Liver (tissue), 9 donors: Measurements from ENCODE around the gene AVPR1B. TPM values are rescaled to one million over a fixed set of nuclear protein-coding genes. Genes with fewer than 3 reads are reported as not detected.

Experiments used
- DNase-seq: peaks from one replicate; pipeline ENCODE4 v3.0.0-alpha.2; 2017; ENCODE audit warnings: low spot score
- H3K27ac ChIP-seq, 2 donors: one replicate each; pipeline ENCODE4 v1.7.0; 2013; ENCODE audit warnings: inconsistent platforms in 2 of 2, low read length in 2 of 2, control low read depth in 1 of 2, low read depth in 1 of 2, mild to moderate bottlenecking in 1 of 2
- H3K27me3 ChIP-seq, 4 donors: one replicate each; pipeline versions ENCODE4 v1.6.1 to v1.7.0; 2013; ENCODE audit warnings: low read length in 3 of 4, inconsistent platforms in 1 of 4, mild to moderate bottlenecking in 1 of 4, moderate library complexity in 1 of 4; ENCODE audit not compliant: control insufficient read depth in 4 of 4, insufficient read depth in 4 of 4
- H3K36me3 ChIP-seq, 4 donors: one replicate each; pipeline versions ENCODE4 v1.6.1 to v1.7.0; 2013; ENCODE audit warnings: low read length in 3 of 4, mild to moderate bottlenecking in 3 of 4, low read depth in 1 of 4, moderate library complexity in 1 of 4; ENCODE audit not compliant: control insufficient read depth in 4 of 4, insufficient read depth in 3 of 4
- H3K4me1 ChIP-seq, 4 donors: one replicate each; pipeline versions ENCODE4 v1.6.1 to v1.7.0; 2013; ENCODE audit warnings: low read length in 3 of 4, mild to moderate bottlenecking in 3 of 4, moderate library complexity in 1 of 4; ENCODE audit not compliant: control insufficient read depth in 4 of 4, insufficient read depth in 4 of 4
- H3K4me3 ChIP-seq, 3 donors: one replicate each; pipeline versions ENCODE4 v1.6.1 to v1.7.0; 2013; ENCODE audit warnings: low read length in 3 of 3, control low read depth in 1 of 3, low read depth in 1 of 3, mild to moderate bottlenecking in 1 of 3
- H3K9ac ChIP-seq, 2 donors: one replicate each; pipeline ENCODE4 v1.7.0; 2013; ENCODE audit warnings: low read length in 2 of 2, mild to moderate bottlenecking in 2 of 2, moderate library complexity in 2 of 2, control low read depth in 1 of 2, low read depth in 1 of 2
- H3K9me3 ChIP-seq, 4 donors: one replicate each; pipeline versions ENCODE4 v1.6.1 to v1.7.0; 2013; ENCODE audit warnings: low read length in 3 of 4; ENCODE audit not compliant: control insufficient read depth in 4 of 4
- EGR1 ChIP-seq, 2 donors: IDR thresholded peaks; 2 replicates each; pipeline ENCODE4 v1.6.1; 2016 to 2018; ENCODE audit warnings: antibody characterized with exemption in 2 of 2, low read depth in 2 of 2
- FOXA2 ChIP-seq: IDR thresholded peaks from 2 replicates; pipeline ENCODE4 v1.6.1; 2016; ENCODE audit warnings: antibody characterized with exemption
- GABPA ChIP-seq, 2 donors: IDR thresholded peaks in 1 of 2; conservative IDR thresholded peaks in 1 of 2; 2 replicates each; pipeline ENCODE4 v1.6.1; 2016; ENCODE audit warnings: antibody characterized with exemption in 2 of 2, mild to moderate bottlenecking in 1 of 2, moderate library complexity in 1 of 2
- HNF4A ChIP-seq, 2 donors: conservative IDR thresholded peaks; 2 replicates each; pipeline ENCODE4 v1.6.1; 2016; ENCODE audit warnings: antibody characterized with exemption in 2 of 2, mild to moderate bottlenecking in 2 of 2
- HNF4G ChIP-seq: IDR thresholded peaks from 2 replicates; pipeline ENCODE4 v1.6.1; 2016; ENCODE audit warnings: antibody characterized with exemption
- NR2F2 ChIP-seq: IDR thresholded peaks from 2 replicates; pipeline ENCODE4 v1.6.1; 2016; ENCODE audit warnings: antibody characterized with exemption
- RAD21 ChIP-seq, 2 donors: IDR thresholded peaks; 2 replicates each; pipeline ENCODE4 v1.6.1; 2016; ENCODE audit warnings: antibody characterized with exemption in 2 of 2, mild to moderate bottlenecking in 2 of 2
- SP1 ChIP-seq: IDR thresholded peaks from 2 replicates; pipeline ENCODE4 v1.6.1; 2018; ENCODE audit warnings: antibody characterized with exemption, mild to moderate bottlenecking
- TAF1 ChIP-seq: conservative IDR thresholded peaks from 2 replicates; pipeline ENCODE4 v1.6.1; 2016; ENCODE audit warnings: antibody characterized with exemption, mild to moderate bottlenecking
- YY1 ChIP-seq: IDR thresholded peaks from 2 replicates; pipeline ENCODE4 v1.6.1; 2016; ENCODE audit warnings: antibody characterized with exemption, mild to moderate bottlenecking
- WGBS: extraction: QIAGEN DNeasy Blood & Tissue Kit; methylation state at CpG from one replicate; pipeline ENCODE4 v1.1.7; 2013; 5-methylcytosine and 5-hydroxymethylcytosine counted together
- polyA plus RNA-seq, 2 donors: library from polyadenylated mRNA; stranded (reverse) in 1 of 2; unstranded in 1 of 2; fragments of 200-250 nt in 1 of 2; fragments of >200 nt in 1 of 2; fragmentation: Nextera tagmentation in 1 of 2; extraction: Ambion mirVana in 1 of 2; gene quantifications; one replicate each; pipeline versions ENCODE4 v1.2.1 to v1.2.3, GENCODE V29; 2013 to 2015
- total RNA-seq, 2 donors: library from RNA; depleted of rRNA; stranded (reverse); fragments of >200 nt; gene quantifications; one replicate each; pipeline ENCODE4 v1.2.3, GENCODE V29; 2014
- TF ChIP-seq, protein P1 (sequence below): fragments of 150-350 bp; IDR thresholded peaks from 2 replicates; pipeline ENCODE4 v1.5.1; 2017; ENCODE audit warnings: improper control_type of control experiment, low read depth, low read length; ENCODE audit not compliant: missing input control
- TF ChIP-seq, protein P2 (sequence below): IDR thresholded peaks from 2 replicates; pipeline ENCODE4 v1.6.1; 2016; ENCODE audit warnings: antibody characterized with exemption
- TF ChIP-seq, protein P3 (sequence below): IDR thresholded peaks from 2 replicates; pipeline ENCODE4 v1.6.1; 2016; ENCODE audit warnings: antibody characterized with exemption
- TF ChIP-seq, protein P4 (sequence below): IDR thresholded peaks from 2 replicates; pipeline ENCODE4 v1.6.1; 2016; ENCODE audit warnings: antibody characterized with exemption, mild to moderate bottlenecking
- donor health status: healthy.
- donor health status: healthy.
- donor health status: healthy.
- donor health status: healthy.
- donor health status: healthy.

AVPR1B gene
- total and polyA plus RNA-seq, 4 donors, result not detected

DNA sequence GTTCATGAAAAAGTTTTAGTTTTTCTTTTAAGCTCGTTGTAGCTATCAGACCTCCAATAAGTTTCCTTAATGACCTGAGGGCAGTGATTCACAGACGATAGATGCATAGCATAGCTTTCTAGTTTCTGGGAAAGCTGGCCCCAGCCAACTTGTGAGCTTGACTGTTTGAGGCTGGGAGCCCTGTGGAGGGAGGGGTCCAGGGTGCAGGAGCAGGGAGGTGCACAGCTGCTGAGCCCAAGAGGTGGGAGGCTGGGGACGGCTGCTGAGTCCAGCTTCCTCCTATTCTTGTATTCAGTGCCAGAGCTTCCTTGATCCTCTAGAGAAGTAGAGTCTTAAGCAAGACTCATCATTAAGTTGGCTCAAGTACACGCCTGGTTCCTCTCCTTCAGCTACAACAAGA lies 11.0 kb upstream of the AVPR1B start:
- no peak for DNase-seq
- Histone ChIP-seq H3K36me3 (no peaks in the 10 kb centered on the region), H3K4me3 (no peak overlapping the region), H3K27ac (no peak overlapping the region), H3K4me1 (no peaks in the 10 kb centered on the region), H3K9ac (no peak overlapping the region), H3K27me3 (no peaks in the 10 kb centered on the region), H3K9me3 (no peaks in the 10 kb centered on the region)
- TF ChIP-seq, protein P1, sequence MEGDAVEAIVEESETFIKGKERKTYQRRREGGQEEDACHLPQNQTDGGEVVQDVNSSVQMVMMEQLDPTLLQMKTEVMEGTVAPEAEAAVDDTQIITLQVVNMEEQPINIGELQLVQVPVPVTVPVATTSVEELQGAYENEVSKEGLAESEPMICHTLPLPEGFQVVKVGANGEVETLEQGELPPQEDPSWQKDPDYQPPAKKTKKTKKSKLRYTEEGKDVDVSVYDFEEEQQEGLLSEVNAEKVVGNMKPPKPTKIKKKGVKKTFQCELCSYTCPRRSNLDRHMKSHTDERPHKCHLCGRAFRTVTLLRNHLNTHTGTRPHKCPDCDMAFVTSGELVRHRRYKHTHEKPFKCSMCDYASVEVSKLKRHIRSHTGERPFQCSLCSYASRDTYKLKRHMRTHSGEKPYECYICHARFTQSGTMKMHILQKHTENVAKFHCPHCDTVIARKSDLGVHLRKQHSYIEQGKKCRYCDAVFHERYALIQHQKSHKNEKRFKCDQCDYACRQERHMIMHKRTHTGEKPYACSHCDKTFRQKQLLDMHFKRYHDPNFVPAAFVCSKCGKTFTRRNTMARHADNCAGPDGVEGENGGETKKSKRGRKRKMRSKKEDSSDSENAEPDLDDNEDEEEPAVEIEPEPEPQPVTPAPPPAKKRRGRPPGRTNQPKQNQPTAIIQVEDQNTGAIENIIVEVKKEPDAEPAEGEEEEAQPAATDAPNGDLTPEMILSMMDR, result no peak
- 64% methylated on average over 4 of the region's 4 CpGs for WGBS

DNA sequence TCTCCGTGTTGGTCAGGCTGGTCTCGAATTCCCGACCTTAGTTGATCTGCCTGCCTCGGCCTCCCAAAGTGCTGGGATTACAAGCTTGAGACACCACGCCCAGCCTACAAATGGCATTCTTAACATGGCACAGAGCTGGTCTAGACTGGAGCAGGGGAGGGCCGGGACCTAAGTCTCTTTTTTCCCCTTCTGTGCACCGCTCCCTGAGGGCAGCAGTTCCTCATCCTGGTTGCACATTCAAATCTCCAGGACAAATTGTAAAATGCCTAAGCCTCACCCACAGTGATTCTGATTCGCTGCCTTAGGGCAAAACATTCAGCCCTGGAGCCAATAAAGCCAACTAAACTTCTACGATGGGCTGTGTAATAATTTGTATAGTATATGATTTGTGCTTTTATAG lies 10.1 kb upstream of the AVPR1B start:
- no peak for DNase-seq
- Histone ChIP-seq H3K4me3 (no peak overlapping the region), H3K27me3 (no peaks in the 10 kb centered on the region), H3K9me3 (no peaks in the 10 kb centered on the region), H3K36me3 (no peaks in the 10 kb centered on the region), H3K9ac (no peak overlapping the region), H3K4me1 (no peaks in the 10 kb centered on the region), H3K27ac (no peak overlapping the region)
- TF ChIP-seq HNF4A (conservative IDR thresholded peaks at IDR 0.05) (no peak), RAD21 (IDR thresholded peaks at IDR 0.05) (no peak), YY1 (no peak), TAF1 (no peak), FOXA2 (no peak), NR2F2 (no peak), GABPA (IDR thresholded peaks at IDR 0.05 in 1 of 2, conservative IDR thresholded peaks at IDR 0.05 in 1 of 2) (no peak), HNF4G (no peak)
- TF ChIP-seq, protein P2, sequence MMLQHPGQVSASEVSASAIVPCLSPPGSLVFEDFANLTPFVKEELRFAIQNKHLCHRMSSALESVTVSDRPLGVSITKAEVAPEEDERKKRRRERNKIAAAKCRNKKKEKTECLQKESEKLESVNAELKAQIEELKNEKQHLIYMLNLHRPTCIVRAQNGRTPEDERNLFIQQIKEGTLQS, result no peak
- TF ChIP-seq, protein P3, sequence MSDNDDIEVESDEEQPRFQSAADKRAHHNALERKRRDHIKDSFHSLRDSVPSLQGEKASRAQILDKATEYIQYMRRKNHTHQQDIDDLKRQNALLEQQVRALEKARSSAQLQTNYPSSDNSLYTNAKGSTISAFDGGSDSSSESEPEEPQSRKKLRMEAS, result no peak
- WGBS, result 92% methylated on average over 9 of the region's 9 CpGs

DNA sequence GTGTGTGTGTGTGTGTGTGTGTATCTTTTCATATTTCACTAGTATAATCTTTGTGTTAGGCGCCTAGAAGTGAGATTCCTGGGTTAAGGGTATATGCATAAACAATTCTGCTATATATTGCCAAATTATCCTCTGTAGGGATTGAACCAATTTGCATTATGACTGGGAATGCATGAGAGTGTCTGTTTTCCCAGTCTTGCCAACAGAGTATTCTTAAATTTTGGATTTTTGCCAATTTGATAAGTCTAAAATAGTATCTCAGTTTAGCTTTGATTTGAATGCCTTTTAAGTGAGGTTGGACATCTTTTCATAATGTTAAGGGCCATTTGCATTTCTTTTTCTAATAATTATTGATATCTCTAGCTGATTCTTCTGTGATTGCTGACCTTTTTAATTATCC lies 8.2 kb upstream of the AVPR1B start:
- Histone ChIP-seq H3K9me3 (no peaks in the 10 kb centered on the region), H3K4me3 (no peak overlapping the region), H3K27ac (no peak overlapping the region), H3K36me3 (no peaks in the 10 kb centered on the region), H3K9ac (no peak overlapping the region), H3K4me1 (no peaks in the 10 kb centered on the region), H3K27me3 (no peaks in the 10 kb centered on the region)
- 92% methylated on average over 1 of the region's 1 CpG for WGBS
- no peak for DNase-seq
- TF ChIP-seq NR2F2 (no peak), GABPA (IDR thresholded peaks at IDR 0.05 in 1 of 2, conservative IDR thresholded peaks at IDR 0.05 in 1 of 2) (no peak), EGR1 (IDR thresholded peaks at IDR 0.05; ENCODE audit: low read depth in 2 of 2) (no peak), RAD21 (IDR thresholded peaks at IDR 0.05) (no peak), FOXA2 (no peak), TAF1 (no peak), SP1 (no peak), HNF4G (no peak)
- TF ChIP-seq, protein P3, result no peak
- TF ChIP-seq, protein P4, sequence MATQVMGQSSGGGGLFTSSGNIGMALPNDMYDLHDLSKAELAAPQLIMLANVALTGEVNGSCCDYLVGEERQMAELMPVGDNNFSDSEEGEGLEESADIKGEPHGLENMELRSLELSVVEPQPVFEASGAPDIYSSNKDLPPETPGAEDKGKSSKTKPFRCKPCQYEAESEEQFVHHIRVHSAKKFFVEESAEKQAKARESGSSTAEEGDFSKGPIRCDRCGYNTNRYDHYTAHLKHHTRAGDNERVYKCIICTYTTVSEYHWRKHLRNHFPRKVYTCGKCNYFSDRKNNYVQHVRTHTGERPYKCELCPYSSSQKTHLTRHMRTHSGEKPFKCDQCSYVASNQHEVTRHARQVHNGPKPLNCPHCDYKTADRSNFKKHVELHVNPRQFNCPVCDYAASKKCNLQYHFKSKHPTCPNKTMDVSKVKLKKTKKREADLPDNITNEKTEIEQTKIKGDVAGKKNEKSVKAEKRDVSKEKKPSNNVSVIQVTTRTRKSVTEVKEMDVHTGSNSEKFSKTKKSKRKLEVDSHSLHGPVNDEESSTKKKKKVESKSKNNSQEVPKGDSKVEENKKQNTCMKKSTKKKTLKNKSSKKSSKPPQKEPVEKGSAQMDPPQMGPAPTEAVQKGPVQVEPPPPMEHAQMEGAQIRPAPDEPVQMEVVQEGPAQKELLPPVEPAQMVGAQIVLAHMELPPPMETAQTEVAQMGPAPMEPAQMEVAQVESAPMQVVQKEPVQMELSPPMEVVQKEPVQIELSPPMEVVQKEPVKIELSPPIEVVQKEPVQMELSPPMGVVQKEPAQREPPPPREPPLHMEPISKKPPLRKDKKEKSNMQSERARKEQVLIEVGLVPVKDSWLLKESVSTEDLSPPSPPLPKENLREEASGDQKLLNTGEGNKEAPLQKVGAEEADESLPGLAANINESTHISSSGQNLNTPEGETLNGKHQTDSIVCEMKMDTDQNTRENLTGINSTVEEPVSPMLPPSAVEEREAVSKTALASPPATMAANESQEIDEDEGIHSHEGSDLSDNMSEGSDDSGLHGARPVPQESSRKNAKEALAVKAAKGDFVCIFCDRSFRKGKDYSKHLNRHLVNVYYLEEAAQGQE, result no peak
- TF ChIP-seq, protein P1, result no peak
- TF ChIP-seq, protein P2, result no peak
